Retinal pigment epithelial cell (primary cell): ENCODE data around the gene MCU.
"Not testable (repeated sequence)": the region's sequence is repeated elsewhere in the genome, so short reads cannot be mapped to it uniquely, and the experiment has no call there.

Source experiments
- DNase-seq: peaks from one replicate; pipeline ENCODE4 v3.0.0-alpha.2; 2010; ENCODE audit warnings: low read depth
- H3K4me3 ChIP-seq: 2 replicates; pipeline ENCODE4 v1.5.1; 2011; ENCODE audit warnings: mild to moderate bottlenecking, low read length, control low read depth, moderate library complexity
- TF ChIP-seq, protein P1 (sequence below): conservative IDR thresholded peaks from 2 replicates; pipeline ENCODE4 v1.5.1; 2011; ENCODE audit warnings: low read depth, low read length, control low read depth, inconsistent platforms

The MCU gene, protein sequence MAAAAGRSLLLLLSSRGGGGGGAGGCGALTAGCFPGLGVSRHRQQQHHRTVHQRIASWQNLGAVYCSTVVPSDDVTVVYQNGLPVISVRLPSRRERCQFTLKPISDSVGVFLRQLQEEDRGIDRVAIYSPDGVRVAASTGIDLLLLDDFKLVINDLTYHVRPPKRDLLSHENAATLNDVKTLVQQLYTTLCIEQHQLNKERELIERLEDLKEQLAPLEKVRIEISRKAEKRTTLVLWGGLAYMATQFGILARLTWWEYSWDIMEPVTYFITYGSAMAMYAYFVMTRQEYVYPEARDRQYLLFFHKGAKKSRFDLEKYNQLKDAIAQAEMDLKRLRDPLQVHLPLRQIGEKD

DNA sequence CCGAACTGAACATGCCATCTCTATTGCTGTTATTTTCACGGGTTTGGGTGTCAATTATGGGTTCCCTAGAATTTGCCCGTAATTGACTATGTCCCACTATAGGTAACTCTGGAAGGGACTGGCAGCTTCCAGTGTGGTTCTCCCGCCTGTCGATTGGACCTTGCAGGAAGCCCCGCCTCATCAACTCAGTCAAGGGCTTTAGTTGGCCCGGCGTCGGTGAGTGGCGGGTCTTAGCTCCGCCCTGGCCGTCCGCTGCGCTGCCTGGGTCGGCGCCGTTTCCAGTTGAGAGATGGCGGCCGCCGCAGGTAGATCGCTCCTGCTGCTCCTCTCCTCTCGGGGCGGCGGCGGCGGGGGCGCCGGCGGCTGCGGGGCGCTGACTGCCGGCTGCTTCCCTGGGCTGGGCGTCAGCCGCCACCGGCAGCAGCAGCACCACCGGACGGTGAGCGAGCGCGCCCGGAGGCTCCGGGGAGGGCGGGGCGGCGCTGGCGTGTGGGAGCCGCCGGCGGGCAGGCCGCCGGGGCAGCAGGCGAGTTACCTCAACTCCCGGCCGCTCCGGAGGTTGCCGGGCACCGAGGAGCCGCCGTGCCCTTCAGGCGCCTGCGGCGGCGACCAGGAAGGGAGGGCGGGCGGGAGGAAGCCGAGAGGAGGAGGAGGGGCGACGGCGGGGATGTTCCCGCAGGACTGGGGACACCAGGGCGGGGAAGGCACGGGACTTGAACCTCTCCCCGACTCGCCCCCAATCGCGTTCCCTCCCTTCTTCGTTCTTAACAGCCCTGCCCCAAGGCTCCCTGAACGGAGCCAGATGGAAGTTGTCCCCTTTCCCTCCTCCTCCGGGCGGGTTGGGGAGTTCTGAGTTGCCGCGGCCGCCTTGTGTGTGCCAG, at the start of gene MCU:
Gene MCU (plus strand): TSS at position 281 of the 881 bp plus-strand sequence. CDS start 9 bp downstream, at position 290.
- peak; percentile 91 for DNase-seq
- TF ChIP-seq, protein P1, sequence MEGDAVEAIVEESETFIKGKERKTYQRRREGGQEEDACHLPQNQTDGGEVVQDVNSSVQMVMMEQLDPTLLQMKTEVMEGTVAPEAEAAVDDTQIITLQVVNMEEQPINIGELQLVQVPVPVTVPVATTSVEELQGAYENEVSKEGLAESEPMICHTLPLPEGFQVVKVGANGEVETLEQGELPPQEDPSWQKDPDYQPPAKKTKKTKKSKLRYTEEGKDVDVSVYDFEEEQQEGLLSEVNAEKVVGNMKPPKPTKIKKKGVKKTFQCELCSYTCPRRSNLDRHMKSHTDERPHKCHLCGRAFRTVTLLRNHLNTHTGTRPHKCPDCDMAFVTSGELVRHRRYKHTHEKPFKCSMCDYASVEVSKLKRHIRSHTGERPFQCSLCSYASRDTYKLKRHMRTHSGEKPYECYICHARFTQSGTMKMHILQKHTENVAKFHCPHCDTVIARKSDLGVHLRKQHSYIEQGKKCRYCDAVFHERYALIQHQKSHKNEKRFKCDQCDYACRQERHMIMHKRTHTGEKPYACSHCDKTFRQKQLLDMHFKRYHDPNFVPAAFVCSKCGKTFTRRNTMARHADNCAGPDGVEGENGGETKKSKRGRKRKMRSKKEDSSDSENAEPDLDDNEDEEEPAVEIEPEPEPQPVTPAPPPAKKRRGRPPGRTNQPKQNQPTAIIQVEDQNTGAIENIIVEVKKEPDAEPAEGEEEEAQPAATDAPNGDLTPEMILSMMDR, result no peak
- peak within 1 kb of the TSS; percentile 97 for H3K4me3 ChIP-seq

DNA sequence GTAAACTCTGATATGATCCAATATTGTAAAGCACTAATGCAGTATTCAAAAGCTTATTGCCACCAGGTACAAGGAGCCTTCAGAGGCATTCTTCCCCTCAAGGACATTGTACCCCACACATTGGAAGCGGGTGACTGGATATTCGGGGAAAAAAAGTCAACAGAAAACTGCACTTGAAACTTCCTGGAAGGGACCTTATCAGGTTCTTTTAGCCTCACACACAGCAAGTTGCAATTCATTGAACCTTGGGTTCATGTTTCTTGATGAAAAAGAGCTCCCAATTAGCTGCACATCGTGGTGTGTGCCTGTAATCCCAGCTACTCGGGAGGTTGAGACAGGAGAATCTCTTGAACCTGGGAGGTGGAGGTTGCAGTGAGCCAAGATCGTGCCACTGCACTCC, 49.6 kb upstream of the MCU start:
- TF ChIP-seq, protein P1, result no peak
- no peak for DNase-seq
- no peak overlapping the region for H3K4me3 ChIP-seq

DNA sequence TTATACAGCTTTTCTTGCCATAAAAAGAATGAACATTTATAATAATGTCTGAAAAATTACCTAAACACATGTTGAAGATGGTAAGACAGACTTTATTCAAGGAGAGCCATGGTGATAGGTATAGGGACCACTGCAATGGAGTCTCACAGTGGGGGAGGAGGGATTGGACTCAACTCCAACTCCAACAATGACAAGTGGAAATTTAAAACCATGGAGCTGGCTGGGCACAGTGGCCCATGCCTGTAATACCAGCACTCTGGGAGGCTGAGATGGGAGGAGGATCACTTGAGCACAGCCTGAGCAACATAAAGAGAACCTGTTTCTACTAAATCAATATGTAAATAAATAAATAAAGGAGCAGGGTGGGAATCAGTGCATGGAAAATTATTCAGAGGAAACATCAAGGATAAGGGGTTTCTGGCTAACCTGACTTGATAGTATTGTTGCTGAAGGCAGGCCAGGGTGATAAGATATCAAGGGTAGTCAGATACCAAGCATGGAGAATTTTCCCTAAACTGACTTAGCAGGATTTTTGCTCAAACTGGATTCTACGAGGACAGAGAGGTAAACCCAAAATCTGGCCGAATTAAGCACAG, 46.6 kb upstream of the MCU start:
- no peak for DNase-seq
- no peak overlapping the region for H3K4me3 ChIP-seq
- TF ChIP-seq, protein P1, result no peak

- not testable (repeated sequence) for H3K4me3 ChIP-seq, DNase-seq
Observed at GRCh38 chr10:72646971-72647370, 45.0 kb upstream of the MCU start.

DNA sequence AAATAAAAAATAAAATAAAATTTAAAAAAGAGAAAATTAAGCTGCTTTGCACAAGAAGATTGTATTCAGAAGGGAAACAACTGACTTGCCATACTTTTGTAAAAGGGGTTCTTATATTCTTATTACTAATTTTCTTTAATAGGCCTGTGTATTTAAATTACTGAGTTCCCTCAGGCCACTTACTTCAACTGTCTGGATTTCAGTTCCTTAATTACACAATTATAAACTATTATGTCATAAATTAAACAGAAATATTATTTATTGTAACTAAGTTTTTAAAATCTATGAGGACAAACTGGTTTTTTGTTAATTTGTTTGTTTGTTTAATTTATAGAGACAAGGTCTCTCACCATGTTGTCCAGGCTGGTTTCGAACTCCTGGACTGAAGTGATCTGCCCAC, 43.6 kb upstream of the MCU start:
- no peak for DNase-seq
- H3K4me3 ChIP-seq, result no peak overlapping the region
- TF ChIP-seq, protein P1, result no peak

GRCh38 chr10:72649291-72649690, 42.7 kb upstream of the MCU start:
- no peak for DNase-seq
- no peak overlapping the region for H3K4me3 ChIP-seq
- TF ChIP-seq, protein P1, result no peak

DNA sequence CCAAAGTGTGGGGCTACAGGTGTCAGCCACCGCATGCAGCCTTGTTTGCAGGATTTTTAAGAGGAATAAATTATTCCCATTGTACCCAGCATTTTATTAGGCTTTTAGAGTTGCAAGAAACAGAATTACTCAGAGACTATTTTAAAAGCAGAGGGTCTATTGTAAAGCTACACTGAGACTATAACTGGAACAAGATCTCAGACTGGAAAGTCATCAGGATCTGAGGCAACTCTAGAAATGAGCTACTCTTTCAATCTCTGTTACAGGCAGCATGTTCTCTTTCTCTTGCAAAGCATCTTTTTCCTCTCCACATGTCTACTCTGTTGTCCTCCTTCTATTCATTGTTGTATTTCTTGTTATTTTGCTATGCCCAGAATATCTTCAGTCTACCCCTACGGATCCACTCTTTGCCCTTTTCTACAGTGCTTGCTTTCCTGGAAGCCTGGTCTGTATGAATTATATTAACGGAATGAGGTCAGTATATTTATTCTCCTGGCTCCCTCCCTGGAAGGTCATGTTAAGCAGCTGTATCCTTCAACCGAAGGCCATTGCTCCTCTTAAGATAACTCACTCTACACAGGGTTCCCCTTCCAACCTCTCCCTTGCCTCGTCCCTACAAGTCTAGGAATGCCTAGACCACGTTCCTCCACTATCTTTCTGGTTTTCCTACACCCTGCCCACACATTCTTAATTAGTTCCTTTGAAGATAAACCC, 38.4 kb upstream of the MCU start:
- TF ChIP-seq, protein P1, result no peak
- DNase-seq, result no peak
- no peak overlapping the region for H3K4me3 ChIP-seq
